T-helper 1 cell treated with Interleukin-12 subunit alpha and Interleukin-12 subunit beta and Interleukin-4 antibody, amounts not matched to agents 30 μg/mL and 1 μg/mL, for 36 hours (primary cell): ENCODE measurements around the gene PCSK2.

Experiments
- H3K27ac Mint-ChIP-seq: one replicate; pipeline ENCODE4 v1.8.0; 2021; ENCODE audit warnings: mild to moderate bottlenecking, mixed read lengths
- H3K27me3 Mint-ChIP-seq: one replicate; pipeline ENCODE4 v1.8.0; 2021; ENCODE audit warnings: low read depth, mixed read lengths
- H3K36me3 Mint-ChIP-seq: one replicate; pipeline ENCODE4 v1.8.0; 2021; ENCODE audit warnings: low read depth, mixed read lengths
- H3K4me1 Mint-ChIP-seq: one replicate; pipeline ENCODE4 v1.8.0; 2021; ENCODE audit warnings: low read depth, mixed read lengths
- H3K4me3 Mint-ChIP-seq: one replicate; pipeline ENCODE4 v1.8.0; 2021; ENCODE audit warnings: mild to moderate bottlenecking, moderate library complexity, mixed read lengths
- H3K9me3 Mint-ChIP-seq: one replicate; pipeline ENCODE4 v1.8.0; 2021; ENCODE audit warnings: mixed read lengths

The PCSK2 gene

GRCh38 chr20:17529586-17529985 is 302.7 kb downstream of the PCSK2 start:
- H3K27me3 Mint-ChIP-seq = peaks cover 13% of the 10 kb centered on the region
- H3K27ac Mint-ChIP-seq = peak overlapping the region; percentile 15
- no peak overlapping the region for H3K4me3 Mint-ChIP-seq
- peaks cover 24% of the 10 kb centered on the region for H3K4me1 Mint-ChIP-seq
- peaks cover 3% of the 10 kb centered on the region for H3K36me3 Mint-ChIP-seq
- H3K9me3 Mint-ChIP-seq = no peaks in the 10 kb centered on the region

GRCh38 chr20:17530153-17530552 is 303.3 kb downstream of the PCSK2 start:
- Mint-ChIP-seq H3K27ac (peak overlapping the region; percentile 70), H3K4me3 (peak overlapping the region; percentile 69), H3K4me1 (peaks cover 24% of the 10 kb centered on the region), H3K9me3 (no peaks in the 10 kb centered on the region), H3K36me3 (peaks cover 3% of the 10 kb centered on the region), H3K27me3 (peaks cover 11% of the 10 kb centered on the region)

DNA sequence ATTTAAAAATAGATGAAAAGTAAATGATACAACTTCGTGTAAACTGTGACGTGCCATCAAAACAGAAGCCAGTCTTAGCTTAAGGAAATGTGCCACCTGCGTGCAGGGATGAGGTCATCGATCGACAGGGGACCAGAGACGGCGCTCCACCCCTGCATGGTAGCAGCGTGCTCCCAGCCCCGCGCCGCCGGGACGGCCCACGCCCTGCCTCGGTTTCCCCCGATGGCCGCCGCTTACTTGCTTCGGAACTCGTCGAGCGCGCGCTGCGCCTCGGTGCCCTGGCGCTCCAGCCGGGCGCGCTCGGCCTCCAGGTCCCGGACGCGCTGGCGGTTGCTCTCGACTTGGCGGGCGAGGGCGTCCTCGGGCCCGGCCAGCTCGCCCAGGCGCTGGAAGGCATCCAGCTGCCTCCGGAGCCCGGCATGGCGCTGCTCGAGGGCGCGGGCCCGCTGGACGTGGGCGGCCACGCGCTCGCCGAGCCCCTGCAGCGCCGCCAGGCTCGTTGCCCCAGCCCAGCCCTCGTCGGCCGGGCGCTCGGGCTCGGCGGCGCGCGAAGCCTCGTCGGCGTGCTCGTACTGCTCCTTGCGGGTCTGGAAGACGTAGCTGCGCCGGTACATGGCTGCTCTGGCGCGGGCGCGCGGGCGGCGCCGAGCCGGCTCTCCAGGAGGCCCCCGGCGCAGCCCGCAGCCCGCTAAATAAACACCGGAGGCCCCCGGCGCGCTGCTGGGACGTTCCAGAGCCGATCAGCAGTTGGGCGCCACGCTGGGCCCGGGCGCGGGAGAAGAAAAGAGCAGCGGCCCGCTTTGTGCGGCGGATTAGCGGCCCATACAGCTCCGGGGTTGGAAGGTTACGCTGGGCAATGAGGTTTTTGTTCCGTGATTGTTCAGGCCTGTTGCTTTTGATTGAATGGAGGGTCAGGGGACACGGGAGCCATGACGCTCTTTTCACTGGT is 304.1 kb downstream of the PCSK2 start, which contains the start of gene BFSP1:
BFSP1 (minus strand) TSS at position 664 of the 949 bp plus-strand sequence; CDS start at position 614, 50 bp downstream.
- Mint-ChIP-seq H3K4me3 (peak within 1 kb of the TSS; percentile 87), H3K9me3 (no peaks in the 10 kb centered on the region), H3K27me3 (peaks cover 4% of the 10 kb centered on the region), H3K36me3 (peaks cover 3% of the 10 kb centered on the region), H3K27ac (peak within 1 kb of the TSS; percentile 95), H3K4me1 (peaks cover 21% of the 10 kb centered on the region)

DNA sequence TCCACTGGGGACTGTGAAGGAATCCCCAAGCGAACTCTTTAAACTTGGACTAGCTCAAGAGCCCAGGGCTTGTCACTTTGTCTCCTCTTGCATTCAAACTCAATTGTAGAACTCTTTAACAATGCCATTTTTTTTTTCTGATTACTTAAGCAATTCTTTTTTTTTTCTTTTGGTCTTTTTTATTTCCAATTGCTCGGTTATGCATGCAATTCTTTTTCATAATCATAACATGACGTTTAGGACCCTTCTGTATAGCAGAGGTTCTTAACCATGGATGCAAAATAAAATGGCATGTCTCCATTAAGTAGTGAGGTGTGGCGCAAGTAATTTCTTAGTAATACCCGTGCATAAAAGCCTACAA is 304.8 kb downstream of the PCSK2 start:
- Mint-ChIP-seq H3K36me3 (peaks cover 3% of the 10 kb centered on the region), H3K4me1 (peaks cover 22% of the 10 kb centered on the region), H3K27ac (peak overlapping the region; percentile 95), H3K4me3 (peak overlapping the region; percentile 87), H3K9me3 (no peaks in the 10 kb centered on the region), H3K27me3 (peaks cover 4% of the 10 kb centered on the region)

DNA sequence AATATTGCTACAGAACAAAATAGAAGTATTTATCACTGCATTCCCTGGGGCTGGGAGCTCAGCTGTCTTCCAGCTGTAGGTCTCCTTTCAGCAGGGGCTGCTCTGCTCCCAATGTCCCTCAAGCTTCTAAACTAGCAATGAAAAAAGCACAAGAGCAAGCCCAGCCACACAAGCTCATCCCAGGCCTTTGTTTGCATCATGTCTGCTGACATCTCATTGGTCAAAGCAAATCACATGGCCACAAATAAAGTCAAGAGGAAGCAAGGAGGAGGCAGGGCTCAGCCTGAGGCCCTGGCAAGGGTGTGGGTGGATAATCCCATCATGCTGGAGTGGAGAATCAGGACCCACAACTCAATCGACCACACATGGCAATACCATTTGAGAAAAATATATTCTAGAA is 306.6 kb downstream of the PCSK2 start:
- Mint-ChIP-seq H3K4me3 (no peak overlapping the region), H3K36me3 (peaks cover 3% of the 10 kb centered on the region), H3K4me1 (peaks cover 33% of the 10 kb centered on the region), H3K27ac (peak overlapping the region; percentile 29), H3K27me3 (peaks cover 7% of the 10 kb centered on the region), H3K9me3 (no peaks in the 10 kb centered on the region)

DNA sequence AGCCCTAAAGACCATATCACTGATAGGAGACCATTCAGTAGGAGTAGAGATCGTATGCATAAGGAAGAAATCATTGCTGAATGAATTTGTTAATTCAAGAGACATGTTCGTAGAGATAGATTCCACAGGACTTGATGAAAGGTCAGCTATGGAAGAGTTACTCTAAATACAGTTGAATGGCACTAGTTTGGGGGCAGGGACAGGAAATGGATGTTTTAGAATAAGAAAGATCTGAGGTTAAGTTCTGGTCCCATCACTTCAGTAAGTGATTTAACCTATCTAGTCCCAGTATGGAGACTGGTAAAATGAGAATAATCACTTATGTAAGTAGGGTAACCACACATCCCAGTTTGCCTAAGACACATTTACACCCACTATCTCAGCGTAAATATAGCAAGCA is 307.2 kb downstream of the PCSK2 start:
- Mint-ChIP-seq H3K4me3 (no peak overlapping the region), H3K4me1 (peaks cover 40% of the 10 kb centered on the region), H3K36me3 (peaks cover 3% of the 10 kb centered on the region), H3K27me3 (peaks cover 7% of the 10 kb centered on the region), H3K9me3 (no peaks in the 10 kb centered on the region), H3K27ac (no peak overlapping the region)
